ENCODE data around the gene KCTD20. TPM values are rescaled to one million over a fixed set of nuclear protein-coding genes. Genes with fewer than 3 reads are reported as not detected.
A peak's percentile ranks its signal among the peaks of the same experiment; 100 is the strongest.
"Not testable (repeated sequence)": the region's sequence is repeated elsewhere in the genome, so short reads cannot be mapped to it uniquely, and the experiment has no call there.

KCTD20 gene
- total RNA-seq = 10 to 100 TPM; 60.2 to 92.9 (median 67.6) TPM

DNA sequence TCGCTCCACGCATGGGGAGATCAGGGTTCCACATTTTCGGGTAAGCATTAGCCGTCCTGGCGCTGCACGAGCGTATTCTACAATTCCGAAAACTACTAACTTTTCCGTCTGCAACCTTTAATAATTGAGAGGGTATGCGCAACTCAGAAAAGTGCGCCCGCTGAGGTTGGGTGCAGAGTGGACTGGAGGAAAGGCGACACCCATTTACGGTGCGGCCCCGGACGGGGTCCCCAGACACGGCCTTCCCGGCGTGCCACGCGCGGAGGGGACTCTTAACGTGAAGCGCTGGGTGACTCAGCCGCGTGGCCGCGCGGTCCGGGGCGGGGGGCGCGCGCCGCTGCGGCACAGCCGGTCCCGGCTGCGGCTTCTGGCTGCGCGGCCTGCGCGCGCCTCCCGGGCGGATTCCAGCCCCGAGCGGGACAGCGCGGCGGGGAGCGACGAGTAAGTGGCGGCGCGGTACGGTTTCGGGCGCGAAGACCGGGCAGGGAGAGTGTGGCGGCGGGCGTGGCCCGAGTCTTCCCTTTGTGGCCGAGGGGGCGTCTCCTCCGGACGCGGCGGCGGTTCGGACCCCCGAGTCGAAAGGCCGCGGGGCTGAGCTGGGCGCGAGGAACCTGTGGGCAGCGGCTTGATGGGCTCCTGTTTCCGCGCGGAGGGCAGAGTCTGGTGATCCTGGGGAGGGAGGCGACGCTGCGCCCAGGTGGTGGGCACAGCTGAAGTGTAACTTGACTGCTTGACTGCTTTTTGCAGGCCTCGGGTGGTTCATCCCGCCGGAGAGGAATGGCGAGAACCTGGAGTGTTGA is at the start of gene KCTD20, which contains the start of gene PXT1:
Gene KCTD20, plus strand, starts transcription at position 330 of the 800 bp plus-strand sequence. CDS start 27,098 bp downstream, outside the sequence.
Gene PXT1, minus strand, starts transcription at position 184 of the 800 bp plus-strand sequence. CDS start 16,772 bp downstream, outside the sequence.
- Histone ChIP-seq H3K9me3 (no peaks in the 10 kb centered on the region), H3K4me1 (peaks cover 8 to 49% (median 20%) of the 10 kb centered on the region in 3 donors), H3K36me3 (no peaks in the 10 kb centered on the region), H3K4me3 (peak within 1 kb of the TSS; percentile 89 to 90), H3K27ac (peak within 1 kb of the TSS; percentile 93 to 99 (median 96)), H3K27me3 (no peaks in the 10 kb centered on the region)
- WGBS, 2 donors (ENCODE audit: low coverage in 1 of 2) = 0% methylated on average over 3 of the region's 91 CpGs; no CpG with 5 or more reads in 1 of the 2 donors
- no peak for TF ChIP-seq EP300 (IDR thresholded peaks at IDR 0.05)
- peak; percentile 78 to 89 for TF ChIP-seq POLR2A (IDR thresholded peaks at IDR 0.05)
- TF ChIP-seq, protein P1, sequence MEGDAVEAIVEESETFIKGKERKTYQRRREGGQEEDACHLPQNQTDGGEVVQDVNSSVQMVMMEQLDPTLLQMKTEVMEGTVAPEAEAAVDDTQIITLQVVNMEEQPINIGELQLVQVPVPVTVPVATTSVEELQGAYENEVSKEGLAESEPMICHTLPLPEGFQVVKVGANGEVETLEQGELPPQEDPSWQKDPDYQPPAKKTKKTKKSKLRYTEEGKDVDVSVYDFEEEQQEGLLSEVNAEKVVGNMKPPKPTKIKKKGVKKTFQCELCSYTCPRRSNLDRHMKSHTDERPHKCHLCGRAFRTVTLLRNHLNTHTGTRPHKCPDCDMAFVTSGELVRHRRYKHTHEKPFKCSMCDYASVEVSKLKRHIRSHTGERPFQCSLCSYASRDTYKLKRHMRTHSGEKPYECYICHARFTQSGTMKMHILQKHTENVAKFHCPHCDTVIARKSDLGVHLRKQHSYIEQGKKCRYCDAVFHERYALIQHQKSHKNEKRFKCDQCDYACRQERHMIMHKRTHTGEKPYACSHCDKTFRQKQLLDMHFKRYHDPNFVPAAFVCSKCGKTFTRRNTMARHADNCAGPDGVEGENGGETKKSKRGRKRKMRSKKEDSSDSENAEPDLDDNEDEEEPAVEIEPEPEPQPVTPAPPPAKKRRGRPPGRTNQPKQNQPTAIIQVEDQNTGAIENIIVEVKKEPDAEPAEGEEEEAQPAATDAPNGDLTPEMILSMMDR (IDR thresholded peaks at IDR 0.05) = peak in 2 of 4 experiments; percentile 5
- peak; percentile 59 for TF ChIP-seq POLR2AphosphoS5 (IDR thresholded peaks at IDR 0.05)
- peak; percentile 89 for ATAC-seq

DNA sequence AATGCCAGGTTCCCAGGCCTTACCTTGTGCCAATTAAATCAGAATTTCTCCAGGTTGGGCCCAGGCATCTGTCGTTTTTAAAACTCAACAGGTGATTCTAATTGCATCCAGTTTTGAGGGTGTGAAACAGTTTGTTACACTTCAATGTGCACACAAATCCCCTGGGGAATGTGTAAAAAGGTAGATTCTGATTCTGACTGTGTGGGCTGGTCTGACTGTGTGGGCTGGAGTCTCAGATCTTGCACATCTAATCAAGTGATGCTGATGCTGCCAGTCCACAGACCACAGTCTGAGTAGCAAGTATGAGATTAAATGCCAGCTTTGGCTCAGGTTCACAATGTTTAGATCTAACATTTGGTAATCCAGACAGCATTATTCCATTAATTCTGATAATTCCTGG is 42.8 kb upstream of the KCTD20 start:
- Histone ChIP-seq H3K27me3 (no peaks in the 10 kb centered on the region), H3K4me3 (no peak overlapping the region), H3K36me3 (no peaks in the 10 kb centered on the region), H3K9me3 (peaks cover 0 to 6% (median 0%) of the 10 kb centered on the region in 3 donors), H3K4me1 (no peaks in the 10 kb centered on the region), H3K27ac (no peak overlapping the region)
- 80% methylated on average over 1 of the region's 1 CpG; no CpG with 5 or more reads in 1 of the 2 donors for WGBS, 2 donors (ENCODE audit: low coverage in 1 of 2)
- TF ChIP-seq POLR2A (IDR thresholded peaks at IDR 0.05) (no peak), POLR2AphosphoS5 (IDR thresholded peaks at IDR 0.05) (no peak), EP300 (IDR thresholded peaks at IDR 0.05) (no peak)
- TF ChIP-seq, protein P1 (IDR thresholded peaks at IDR 0.05) = no peak
- ATAC-seq = no peak

DNA sequence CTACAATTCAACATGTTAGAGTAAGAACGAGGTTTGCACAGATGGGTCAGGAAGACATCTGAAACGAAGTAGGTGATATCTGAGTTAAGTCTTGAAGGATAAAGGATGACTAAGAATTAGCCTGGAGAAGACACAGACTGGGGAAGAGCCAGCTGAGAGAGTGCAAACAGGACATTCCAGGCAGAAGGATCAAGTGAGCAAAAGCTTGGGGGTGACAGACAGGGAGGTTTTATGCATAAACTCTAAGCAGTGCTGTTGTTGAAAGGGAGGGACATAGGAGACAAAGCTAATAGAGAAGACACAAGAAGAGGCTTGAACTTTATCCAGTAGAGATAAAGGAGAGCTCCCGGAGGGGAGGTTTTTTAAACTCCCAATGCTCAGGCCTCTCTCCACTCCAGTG is 40.3 kb upstream of the KCTD20 start:
- no peak overlapping the region for H3K4me3 ChIP-seq
- no peaks in the 10 kb centered on the region for H3K36me3 ChIP-seq
- H3K27me3 ChIP-seq = no peaks in the 10 kb centered on the region
- ATAC-seq = no peak
- no peak overlapping the region for H3K27ac ChIP-seq
- TF ChIP-seq EP300 (IDR thresholded peaks at IDR 0.05) = no peak
- no peak for TF ChIP-seq POLR2AphosphoS5 (IDR thresholded peaks at IDR 0.05)
- TF ChIP-seq, protein P1 (IDR thresholded peaks at IDR 0.05) = no peak
- no peak for TF ChIP-seq POLR2A (IDR thresholded peaks at IDR 0.05)
- WGBS, 2 donors (ENCODE audit: low coverage in 1 of 2) = 66 to 67% methylated on average over 3 of the region's 3 CpGs
- no peaks in the 10 kb centered on the region for H3K4me1 ChIP-seq
- H3K9me3 ChIP-seq = peaks cover 0 to 6% (median 0%) of the 10 kb centered on the region in 3 donors

DNA sequence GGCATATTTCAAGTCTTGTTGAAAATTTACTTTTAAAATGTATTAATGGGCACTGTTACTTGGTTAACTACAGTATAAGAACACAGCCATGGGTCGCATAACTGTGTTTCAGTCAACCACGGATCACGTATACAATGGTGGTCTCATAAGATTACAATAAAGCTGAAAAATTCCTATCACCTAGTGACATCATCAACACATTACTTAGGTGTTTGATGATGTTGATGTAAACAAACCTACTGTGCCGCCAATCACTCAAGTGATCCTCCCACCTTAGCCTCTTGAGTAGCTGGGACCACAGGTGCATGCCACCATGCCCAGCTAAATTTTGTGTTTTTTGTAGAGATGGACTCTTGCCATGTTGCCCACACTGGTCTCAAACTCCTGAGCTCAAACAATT is 38.6 kb upstream of the KCTD20 start:
- H3K4me3 ChIP-seq = no peak overlapping the region
- TF ChIP-seq POLR2A (IDR thresholded peaks at IDR 0.05) (no peak), EP300 (IDR thresholded peaks at IDR 0.05) (no peak), POLR2AphosphoS5 (IDR thresholded peaks at IDR 0.05) (no peak)
- TF ChIP-seq, protein P1 (IDR thresholded peaks at IDR 0.05) = no peak
- no peak overlapping the region for H3K27ac ChIP-seq
- 75 to 90% methylated on average over 4 of the region's 4 CpGs for WGBS, 2 donors (ENCODE audit: low coverage in 1 of 2)
- no peaks in the 10 kb centered on the region for H3K27me3 ChIP-seq
- H3K4me1 ChIP-seq = no peaks in the 10 kb centered on the region
- ATAC-seq = no peak
- H3K36me3 ChIP-seq = no peaks in the 10 kb centered on the region
- no peaks in the 10 kb centered on the region for H3K9me3 ChIP-seq

DNA sequence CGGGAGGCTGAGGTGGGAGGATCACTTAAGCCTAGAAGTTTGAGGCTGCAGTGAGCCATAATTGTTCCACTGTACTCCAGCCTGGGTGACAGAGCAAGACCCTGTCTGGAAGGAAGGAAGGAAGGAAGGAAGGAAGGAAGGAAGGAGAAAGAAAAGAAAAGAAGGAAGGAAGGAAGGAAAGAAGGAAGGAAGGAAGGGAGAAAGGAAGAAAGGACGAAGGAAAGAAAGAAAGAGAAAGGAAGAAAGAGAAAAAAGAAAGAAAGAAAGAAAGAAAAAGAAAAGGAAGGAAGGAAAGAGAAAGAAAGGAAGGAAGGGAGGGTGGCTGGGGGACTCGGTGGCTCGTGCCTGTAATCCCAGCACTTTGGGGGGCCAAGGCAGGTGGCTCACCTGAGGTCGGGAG is 33.1 kb upstream of the KCTD20 start:
- 61 to 66% methylated on average over 3 to 5 of the region's 5 CpGs for WGBS, 2 donors (ENCODE audit: low coverage in 1 of 2)

More for the DNA sequence above, 33.1 kb upstream of the KCTD20 start:
- not testable (repeated sequence) for H3K4me3 ChIP-seq, H3K4me1 ChIP-seq, ATAC-seq, H3K27me3 ChIP-seq, H3K36me3 ChIP-seq, H3K9me3 ChIP-seq, H3K27ac ChIP-seq

Data from gastroesophageal sphincter (tissue), 4 donors.